Smooth muscle cell (in vitro differentiated cells): Measurements from ENCODE around the gene CCNE1. TPM values are rescaled to one million over a fixed set of nuclear protein-coding genes. Genes with fewer than 3 reads are reported as not detected.
"Not testable (repeated sequence)": the region's sequence is repeated elsewhere in the genome, so short reads cannot be mapped to it uniquely, and the experiment has no call there.

ENCODE experiments used
- DNase-seq: peaks from one replicate; lab custom pipeline; 2025; ENCODE audit not compliant: unreplicated experiment; lab: John Stamatoyannopoulos, UW
- H2AFZ ChIP-seq: fragments of 200-600 bp; sonication (generic); 2 replicates; pipeline ENCODE4 v1.6.0; 2016; ENCODE audit warnings: antibody characterized with exemption, low read depth, mild to moderate bottlenecking
- H3F3A ChIP-seq: fragments of 200-600 bp; sonication (generic); 2 replicates; pipeline ENCODE4 v1.6.0; 2017; ENCODE audit warnings: antibody characterized with exemption, low read depth
- H3K27ac ChIP-seq: fragments of 200-600 bp; sonication (generic); 2 replicates; pipeline ENCODE4 v1.5.1; 2016; ENCODE audit warnings: low read depth, mild to moderate bottlenecking
- H3K27me3 ChIP-seq: fragments of 200-600 bp; sonication (generic); 2 replicates; pipeline ENCODE4 v1.6.1; 2016; ENCODE audit warnings: low read depth, mild to moderate bottlenecking
- H3K36me3 ChIP-seq: fragments of 200-600 bp; sonication (generic); 2 replicates; pipeline ENCODE4 v1.5.1; 2016; ENCODE audit warnings: low read depth
- H3K4me1 ChIP-seq: fragments of 200-600 bp; sonication (generic); 2 replicates; pipeline ENCODE4 v1.5.1; 2016; ENCODE audit warnings: low read depth
- H3K4me2 ChIP-seq: fragments of 200-600 bp; sonication (generic); 2 replicates; pipeline ENCODE4 v1.6.0; 2016; ENCODE audit warnings: mild to moderate bottlenecking
- H3K4me3 ChIP-seq: fragments of 200-600 bp; sonication (generic); 2 replicates; pipeline ENCODE4 v1.5.1; 2016; ENCODE audit warnings: mild to moderate bottlenecking
- H3K79me2 ChIP-seq: fragments of 200-600 bp; sonication (generic); 2 replicates; pipeline ENCODE4 v1.6.0; 2016; ENCODE audit warnings: low read depth, mild to moderate bottlenecking
- H3K9ac ChIP-seq: fragments of 200-600 bp; sonication (generic); 2 replicates; pipeline ENCODE4 v1.6.0; 2016; ENCODE audit warnings: low read depth
- H3K9me3 ChIP-seq: fragments of 200-600 bp; sonication (generic); replicated peaks from 2 replicates; pipeline ENCODE4 v1.5.1; 2016; ENCODE audit warnings: low read depth
- H4K20me1 ChIP-seq: fragments of 200-600 bp; sonication (generic); 2 replicates; pipeline ENCODE4 v1.6.0; 2016; ENCODE audit warnings: low read depth
- WGBS: methylation state at CpG from one replicate; pipeline ENCODE4 v1.1.7; 2016; ENCODE audit warnings: low lambda C conversion rate; 5-methylcytosine and 5-hydroxymethylcytosine counted together
- polyA plus RNA-seq: library from polyadenylated mRNA; unstranded; fragments of >200 nt; fragmentation: Nextera tagmentation; extraction: Ambion mirVana; gene quantifications from 2 replicates; pipeline ENCODE4 v1.2.1, GENCODE V29; 2016
- total RNA-seq: library from RNA; depleted of rRNA; stranded (reverse); fragments of >200 nt; gene quantifications from 2 replicates; pipeline ENCODE4 v1.2.3, GENCODE V29; 2014
- TF ChIP-seq, protein P1 (sequence below): fragments of 200-600 bp; sonication (generic); IDR thresholded peaks from 2 replicates; pipeline ENCODE4 v1.5.1; 2017; ENCODE audit warnings: borderline replicate concordance, mild to moderate bottlenecking, antibody characterized with exemption; ENCODE audit not compliant: insufficient read depth, poor library complexity, severe bottlenecking

Gene CCNE1
- total and polyA plus RNA-seq, 2 experiments from 2014 or later = 17.7 to 34.4 TPM

DNA sequence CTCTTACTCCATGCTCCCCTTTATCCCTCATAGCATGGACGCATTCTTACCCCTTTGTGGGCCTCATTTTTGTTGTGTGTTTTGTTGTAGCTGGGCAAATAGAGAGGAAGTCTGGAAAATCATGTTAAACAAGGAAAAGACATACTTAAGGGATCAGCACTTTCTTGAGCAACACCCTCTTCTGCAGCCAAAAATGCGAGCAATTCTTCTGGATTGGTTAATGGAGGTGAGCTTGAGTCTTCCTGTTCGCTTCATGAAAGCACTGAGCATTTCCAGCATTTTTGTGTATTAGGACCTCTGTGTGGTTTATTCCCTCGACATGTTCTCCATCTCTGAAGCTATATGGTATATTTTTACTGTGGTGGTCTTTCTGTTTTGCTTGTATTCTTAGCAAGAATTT is 5.5 kb downstream of the CCNE1 start:
- TF ChIP-seq, protein P1, sequence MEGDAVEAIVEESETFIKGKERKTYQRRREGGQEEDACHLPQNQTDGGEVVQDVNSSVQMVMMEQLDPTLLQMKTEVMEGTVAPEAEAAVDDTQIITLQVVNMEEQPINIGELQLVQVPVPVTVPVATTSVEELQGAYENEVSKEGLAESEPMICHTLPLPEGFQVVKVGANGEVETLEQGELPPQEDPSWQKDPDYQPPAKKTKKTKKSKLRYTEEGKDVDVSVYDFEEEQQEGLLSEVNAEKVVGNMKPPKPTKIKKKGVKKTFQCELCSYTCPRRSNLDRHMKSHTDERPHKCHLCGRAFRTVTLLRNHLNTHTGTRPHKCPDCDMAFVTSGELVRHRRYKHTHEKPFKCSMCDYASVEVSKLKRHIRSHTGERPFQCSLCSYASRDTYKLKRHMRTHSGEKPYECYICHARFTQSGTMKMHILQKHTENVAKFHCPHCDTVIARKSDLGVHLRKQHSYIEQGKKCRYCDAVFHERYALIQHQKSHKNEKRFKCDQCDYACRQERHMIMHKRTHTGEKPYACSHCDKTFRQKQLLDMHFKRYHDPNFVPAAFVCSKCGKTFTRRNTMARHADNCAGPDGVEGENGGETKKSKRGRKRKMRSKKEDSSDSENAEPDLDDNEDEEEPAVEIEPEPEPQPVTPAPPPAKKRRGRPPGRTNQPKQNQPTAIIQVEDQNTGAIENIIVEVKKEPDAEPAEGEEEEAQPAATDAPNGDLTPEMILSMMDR = no peak
- H3K27me3 ChIP-seq = no peaks in the 10 kb centered on the region
- H3K9me3 ChIP-seq = no peaks in the 10 kb centered on the region
- no peak overlapping the region for H2AFZ ChIP-seq
- no peak overlapping the region for H3K27ac ChIP-seq
- no peak for DNase-seq
- no peaks in the 10 kb centered on the region for H3F3A ChIP-seq
- no peaks in the 10 kb centered on the region for H4K20me1 ChIP-seq
- no peak overlapping the region for H3K9ac ChIP-seq
- H3K4me2 ChIP-seq = no peak overlapping the region
- H3K4me3 ChIP-seq = no peak overlapping the region
- 92% methylated on average over 4 of the region's 4 CpGs for WGBS
- H3K36me3 ChIP-seq = no peaks in the 10 kb centered on the region
- no peaks in the 10 kb centered on the region for H3K79me2 ChIP-seq
- no peaks in the 10 kb centered on the region for H3K4me1 ChIP-seq

DNA sequence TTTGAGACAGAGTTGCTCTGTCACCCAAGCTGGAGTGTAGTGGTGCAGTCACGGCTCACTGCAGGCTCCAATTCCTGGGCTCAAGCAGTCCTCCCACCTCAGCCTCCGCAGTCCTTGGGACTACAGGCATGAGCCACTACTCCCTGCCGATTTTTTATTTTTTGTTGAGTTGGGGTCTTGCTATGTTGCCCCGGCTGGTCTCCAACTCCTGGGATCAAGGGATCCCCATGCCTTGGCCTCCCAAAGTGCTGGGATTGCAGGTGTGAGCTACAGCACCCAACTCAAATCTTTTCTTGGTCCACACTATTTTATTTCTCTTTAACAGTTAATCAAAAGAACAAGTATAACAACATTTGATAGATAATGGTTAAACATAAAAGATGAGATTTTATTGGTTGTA is 7.5 kb downstream of the CCNE1 start:
- Histone ChIP-seq H3K36me3 (peaks cover 3% of the 10 kb centered on the region), H3K27me3 (no peaks in the 10 kb centered on the region), H3K9ac (no peak overlapping the region), H3K79me2 (no peaks in the 10 kb centered on the region), H3K4me2 (no peak overlapping the region), H3K4me1 (no peaks in the 10 kb centered on the region), H4K20me1 (no peaks in the 10 kb centered on the region), H2AFZ (no peak overlapping the region), H3K4me3 (no peak overlapping the region), H3F3A (no peaks in the 10 kb centered on the region), H3K27ac (no peak overlapping the region), H3K9me3 (no peaks in the 10 kb centered on the region)
- no peak for DNase-seq
- 99% methylated on average over 4 of the region's 4 CpGs for WGBS
- TF ChIP-seq, protein P1 = no peak

DNA sequence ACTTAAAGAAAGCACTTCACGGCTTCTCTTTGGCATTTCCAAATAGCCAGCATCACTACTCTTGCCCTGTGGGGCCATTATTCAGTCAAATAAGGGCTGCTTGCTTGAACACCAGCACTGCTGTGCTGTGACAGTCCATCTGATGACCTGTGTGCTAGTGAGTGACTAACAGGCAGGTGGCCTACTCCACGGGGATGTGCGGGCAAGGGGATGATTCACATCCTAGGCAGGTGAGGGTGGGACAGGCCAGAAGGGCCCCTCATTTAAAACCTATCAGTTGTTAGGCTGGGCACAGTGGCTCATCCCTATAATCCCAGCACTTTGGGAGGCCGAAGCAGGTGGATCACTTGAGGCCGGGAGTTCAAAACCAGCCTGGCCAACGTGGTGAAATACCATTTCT is 8.2 kb downstream of the CCNE1 start:
- TF ChIP-seq, protein P1 = no peak

DNA sequence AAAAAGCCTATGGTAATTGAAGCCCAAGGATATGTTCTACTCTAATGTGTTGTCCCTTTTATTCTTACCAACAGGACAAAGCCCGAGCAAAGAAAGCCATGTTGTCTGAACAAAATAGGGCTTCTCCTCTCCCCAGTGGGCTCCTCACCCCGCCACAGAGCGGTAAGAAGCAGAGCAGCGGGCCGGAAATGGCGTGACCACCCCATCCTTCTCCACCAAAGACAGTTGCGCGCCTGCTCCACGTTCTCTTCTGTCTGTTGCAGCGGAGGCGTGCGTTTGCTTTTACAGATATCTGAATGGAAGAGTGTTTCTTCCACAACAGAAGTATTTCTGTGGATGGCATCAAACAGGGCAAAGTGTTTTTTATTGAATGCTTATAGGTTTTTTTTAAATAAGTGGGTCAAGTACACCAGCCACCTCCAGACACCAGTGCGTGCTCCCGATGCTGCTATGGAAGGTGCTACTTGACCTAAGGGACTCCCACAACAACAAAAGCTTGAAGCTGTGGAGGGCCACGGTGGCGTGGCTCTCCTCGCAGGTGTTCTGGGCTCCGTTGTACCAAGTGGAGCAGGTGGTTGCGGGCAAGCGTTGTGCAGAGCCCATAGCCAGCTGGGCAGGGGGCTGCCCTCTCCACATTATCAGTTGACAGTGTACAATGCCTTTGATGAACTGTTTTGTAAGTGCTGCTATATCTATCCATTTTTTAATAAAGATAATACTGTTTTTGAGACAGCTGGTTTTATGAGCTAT is 12.0 kb downstream of the CCNE1 start:
- H4K20me1 ChIP-seq = no peaks in the 10 kb centered on the region
- H3K4me1 ChIP-seq = no peaks in the 10 kb centered on the region
- 94% methylated on average over 20 of the region's 20 CpGs for WGBS
- no peaks in the 10 kb centered on the region for H3F3A ChIP-seq
- H3K4me2 ChIP-seq = no peak overlapping the region
- H3K9me3 ChIP-seq = no peaks in the 10 kb centered on the region
- no peak for DNase-seq
- no peak overlapping the region for H3K9ac ChIP-seq
- H3K36me3 ChIP-seq = peaks cover 3% of the 10 kb centered on the region
- H3K27me3 ChIP-seq = no peaks in the 10 kb centered on the region
- no peak overlapping the region for H3K4me3 ChIP-seq
- no peaks in the 10 kb centered on the region for H3K79me2 ChIP-seq
- H3K27ac ChIP-seq = no peak overlapping the region
- no peak overlapping the region for H2AFZ ChIP-seq
- TF ChIP-seq, protein P1 = no peak

More for the DNA sequence above, 8.2 kb downstream of the CCNE1 start:
- Histone ChIP-seq H3K79me2 (no peaks in the 10 kb centered on the region), H3K9ac (no peak overlapping the region), H3K9me3 (no peaks in the 10 kb centered on the region), H3K4me3 (no peak overlapping the region), H3F3A (no peaks in the 10 kb centered on the region), H3K27me3 (no peaks in the 10 kb centered on the region), H2AFZ (no peak overlapping the region), H3K4me2 (no peak overlapping the region), H4K20me1 (no peaks in the 10 kb centered on the region), H3K4me1 (no peaks in the 10 kb centered on the region), H3K36me3 (peaks cover 3% of the 10 kb centered on the region), H3K27ac (no peak overlapping the region)
- 83% methylated on average over 6 of the region's 6 CpGs for WGBS
- DNase-seq = no peak

DNA sequence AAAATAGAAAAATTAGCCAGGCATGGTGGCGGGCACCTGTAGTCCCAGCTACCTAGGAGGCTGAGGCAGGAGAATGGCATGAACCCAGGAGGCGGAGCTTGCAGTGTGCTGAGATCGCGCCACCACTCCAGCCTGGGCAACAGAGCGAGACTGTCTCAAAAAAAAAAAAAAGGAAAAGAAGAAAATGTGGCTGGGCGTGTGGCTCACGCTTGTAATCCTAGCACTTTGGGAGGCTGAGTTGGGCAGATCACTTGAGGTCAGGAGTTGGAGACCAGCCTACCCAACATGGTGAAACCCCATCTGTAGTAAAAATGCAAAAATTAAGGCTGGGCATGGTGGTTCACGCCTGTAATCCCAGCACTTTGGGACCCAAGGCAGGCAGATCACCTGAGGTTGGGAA is 13.5 kb downstream of the CCNE1 start:
- not testable (repeated sequence) for H2AFZ ChIP-seq, H3K9me3 ChIP-seq, H3K9ac ChIP-seq, H3K4me1 ChIP-seq, H3F3A ChIP-seq, H3K4me2 ChIP-seq, DNase-seq, H3K4me3 ChIP-seq, H3K27me3 ChIP-seq, H4K20me1 ChIP-seq, H3K36me3 ChIP-seq, H3K27ac ChIP-seq, H3K79me2 ChIP-seq
- WGBS = 98% methylated on average over 8 of the region's 8 CpGs
